ENCODE results near the gene JRKL.
"Not testable (repeated sequence)": the region's sequence is repeated elsewhere in the genome, so short reads cannot be mapped to it uniquely, and the experiment has no call there.

Gene JRKL

DNA sequence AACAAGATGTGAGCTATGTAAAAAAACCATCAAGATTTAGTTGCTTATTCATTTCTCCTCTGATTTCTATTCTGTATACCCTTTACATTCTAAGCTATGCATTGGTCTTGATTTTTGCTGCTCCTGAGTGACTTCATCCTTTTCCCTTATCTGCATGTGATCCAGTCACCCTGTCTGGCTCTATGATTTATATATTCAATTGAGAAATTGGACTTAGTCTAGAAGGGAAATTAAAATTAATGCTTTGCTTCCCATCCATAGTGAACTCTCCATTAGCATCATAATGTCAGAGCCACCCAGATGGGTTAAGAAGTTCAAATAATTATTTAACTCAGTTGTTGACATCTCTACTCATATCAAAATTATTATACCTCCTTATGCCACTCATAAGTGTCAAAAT, 5.0 kb downstream of the JRKL start:
- no peak for DNase-seq

DNA sequence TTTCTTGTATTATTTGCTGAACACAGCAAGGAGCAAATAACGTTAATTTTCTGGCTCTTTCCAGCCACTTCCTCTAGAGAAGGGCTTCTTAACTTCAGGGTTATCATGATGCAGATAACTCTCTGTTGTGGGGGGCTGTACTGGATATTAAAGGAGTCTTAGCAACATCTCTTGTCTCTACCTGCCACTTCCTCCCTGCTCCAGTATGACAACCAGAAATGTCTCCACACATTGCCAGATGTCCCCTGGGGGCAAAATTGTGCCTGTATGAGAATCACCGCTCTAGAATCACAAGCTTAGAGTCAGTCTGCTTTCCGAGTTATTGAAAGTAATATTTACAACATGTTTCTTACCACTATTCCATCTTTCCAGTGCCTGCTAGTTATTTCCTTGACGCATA, 6.8 kb downstream of the JRKL start:
- no peak for DNase-seq

DNA sequence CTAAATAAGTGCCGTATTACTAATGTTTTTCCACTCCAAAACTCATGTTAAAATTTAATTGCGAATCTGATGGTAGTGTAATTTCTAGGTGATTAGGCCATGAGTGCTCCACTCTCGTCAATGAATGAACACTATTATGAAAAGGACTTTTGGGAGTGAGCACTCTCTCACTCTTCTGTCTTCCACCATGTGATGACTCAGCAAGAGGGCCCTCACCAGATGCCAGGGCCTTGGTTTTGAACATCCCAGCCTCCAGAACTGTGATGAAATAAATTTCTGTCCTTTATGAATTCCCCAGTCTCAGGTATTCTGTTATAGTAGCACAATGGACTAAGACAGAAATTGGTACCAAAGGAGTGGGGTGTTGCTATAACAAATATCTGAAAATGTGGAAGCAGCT, 8.1 kb downstream of the JRKL start:
- DNase-seq = no peak

DNA sequence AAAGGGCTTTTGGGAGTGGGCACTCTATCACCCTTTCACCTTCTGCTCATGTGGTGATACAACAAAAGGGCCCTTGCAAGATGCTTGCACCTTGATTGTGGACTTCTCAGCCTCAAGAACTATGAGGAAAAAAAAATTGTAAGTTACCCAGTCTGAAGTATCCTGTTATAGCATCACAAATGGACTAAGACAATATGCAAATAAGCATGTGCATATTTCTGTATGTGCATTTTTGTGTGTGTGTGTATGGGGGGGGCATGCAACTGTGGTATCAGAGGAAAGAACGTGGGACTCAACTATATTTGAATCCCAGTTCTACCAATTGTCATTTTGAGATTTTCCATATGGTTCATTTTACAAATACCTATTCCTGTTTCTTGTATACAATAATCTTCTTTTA, 10.9 kb downstream of the JRKL start:
- DNase-seq = no peak

DNA sequence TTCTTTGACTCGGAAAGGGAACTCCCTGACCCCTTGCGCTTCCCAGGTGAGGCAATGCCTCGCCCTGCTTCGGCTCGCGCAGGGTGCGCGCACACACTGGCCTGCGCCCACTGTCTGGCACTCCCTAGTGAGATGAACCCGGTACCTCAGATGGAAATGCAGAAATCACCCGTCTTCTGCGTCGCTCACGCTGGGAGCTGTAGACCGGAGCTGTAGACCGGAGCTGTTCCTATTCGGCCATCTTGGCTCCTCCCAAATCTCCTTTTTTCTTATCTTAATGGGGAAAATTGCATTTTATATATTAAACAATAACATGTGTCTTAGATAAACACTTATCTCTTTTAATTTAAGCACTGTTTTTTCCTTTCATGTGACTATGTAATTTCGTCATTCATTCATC, 21.6 kb downstream of the JRKL start:
- not testable (repeated sequence) for DNase-seq

DNA sequence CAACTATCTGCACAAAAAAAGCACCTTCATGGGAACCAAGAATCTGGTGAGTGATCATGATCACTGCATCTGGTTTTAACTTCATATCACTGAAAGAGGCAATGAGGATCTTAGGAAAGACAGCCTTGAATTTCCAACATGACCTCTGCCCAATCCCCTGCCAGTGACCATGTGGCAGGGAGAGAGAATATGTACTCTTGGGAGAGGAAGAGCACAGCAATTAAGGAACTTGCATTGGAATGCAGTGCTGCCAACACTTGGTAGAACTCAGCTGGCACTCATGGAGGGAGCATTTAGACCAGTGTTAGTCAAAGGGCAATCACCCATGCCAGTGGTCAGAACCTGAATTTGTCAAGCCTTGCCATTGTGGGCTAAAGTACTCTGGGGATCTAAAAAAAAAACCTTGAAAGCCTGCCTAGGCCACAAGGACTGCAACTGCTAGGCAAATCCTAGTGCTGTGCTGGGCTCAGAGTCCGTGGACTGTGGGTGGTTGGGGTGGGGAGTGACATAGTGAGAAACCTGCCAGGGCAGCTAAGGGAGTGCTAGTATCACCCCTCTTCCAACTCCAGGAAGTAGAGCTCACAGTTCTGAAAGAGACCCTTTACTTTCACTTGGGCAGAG, 23.1 kb downstream of the JRKL start:
- DNase-seq = no peak

DNA sequence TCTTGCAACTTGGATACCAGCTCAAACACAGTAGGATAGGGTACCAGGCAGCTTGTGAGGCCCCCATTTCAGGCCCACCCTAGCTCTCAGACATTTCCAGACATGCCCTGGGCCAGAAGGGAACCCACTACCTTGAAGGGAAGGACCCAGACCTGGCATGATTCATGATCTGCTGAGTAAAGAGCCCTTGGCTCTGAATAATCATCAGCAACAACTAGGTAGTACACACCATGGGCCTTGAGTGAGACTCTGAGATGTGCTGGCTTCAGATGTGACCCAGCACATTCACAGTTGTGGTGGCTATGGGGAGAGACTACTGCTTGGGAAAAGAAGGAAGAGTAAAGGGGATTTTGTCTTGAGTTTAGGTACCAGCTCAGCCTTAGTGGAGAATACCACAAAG, 23.6 kb downstream of the JRKL start:
- DNase-seq = no peak

DNA sequence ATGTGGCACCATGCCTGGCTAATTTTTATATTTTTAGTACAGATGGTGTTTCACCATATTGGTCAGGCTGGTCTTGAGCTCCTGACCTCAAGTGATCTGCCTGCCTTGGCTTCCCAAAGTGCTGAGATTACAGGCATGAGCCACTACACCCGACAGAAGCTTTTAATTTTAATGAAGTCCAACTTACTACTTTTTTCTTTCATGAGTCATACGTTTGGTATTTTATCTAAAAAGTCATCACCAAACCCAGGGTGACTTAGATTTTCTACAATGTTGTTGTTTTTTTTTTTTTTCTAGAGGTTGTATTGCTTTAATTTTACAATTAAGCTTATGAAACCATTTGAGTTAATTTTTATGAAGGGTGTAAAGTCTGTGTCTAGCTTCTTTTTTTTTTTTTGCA, 34.9 kb downstream of the JRKL start:
- DNase-seq = no peak

DNA sequence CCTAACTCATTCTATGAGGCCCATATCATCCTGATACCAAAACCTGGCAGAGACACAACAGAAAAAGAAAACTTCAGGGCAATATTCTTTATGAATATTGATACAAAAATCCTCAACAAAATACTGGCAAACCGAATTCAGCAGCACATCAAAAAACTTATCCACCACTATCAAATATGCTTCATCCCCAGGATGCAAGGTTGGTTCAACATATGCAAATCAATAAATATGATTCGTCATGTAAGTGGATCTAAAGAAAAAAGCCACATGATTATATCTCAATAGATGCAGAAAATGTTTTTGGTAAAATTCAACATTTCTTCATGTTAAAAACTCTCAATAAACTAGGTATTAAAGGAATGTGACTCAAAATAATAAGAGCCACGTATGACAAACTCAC, 40.9 kb downstream of the JRKL start:
- no peak for DNase-seq

DNA sequence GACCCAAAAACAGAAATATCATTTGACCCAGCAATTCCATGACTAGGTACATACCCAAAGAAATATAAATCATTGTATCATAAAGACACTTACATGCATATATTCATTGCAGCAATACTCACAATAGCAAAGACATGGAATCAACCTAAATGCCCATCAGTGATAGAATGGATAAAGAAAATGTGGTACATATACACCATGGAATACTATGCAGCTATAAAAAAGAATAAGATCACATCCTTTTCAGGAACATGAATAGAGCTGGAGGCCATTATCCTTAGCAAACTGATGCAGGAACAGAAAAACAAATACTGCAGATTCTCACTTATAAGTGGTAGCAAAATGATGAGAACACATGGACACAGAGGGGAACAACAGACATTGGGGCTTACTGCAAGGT, 42.8 kb downstream of the JRKL start:
- DNase-seq = not testable (repeated sequence)
